Activated naive CD8-positive, alpha-beta T cell treated with anti-CD3 and anti-CD28 coated beads, Interleukin-2, amount 50 U/mL, for 24 hours (primary cell): ENCODE data around the gene MAP4K2.

Experiments
- ATAC-seq: fragments of 150-1000 bp; cut with Tn5 transposase; one replicate; pipeline ENCODE4 v1.10.0; 2021
- DNase-seq: peaks from one replicate; pipeline ENCODE4 v3.0.0; 2021
- H3K27ac Mint-ChIP-seq: one replicate; pipeline ENCODE4 v1.8.0; 2021; ENCODE audit warnings: mild to moderate bottlenecking, mixed read lengths
- H3K27me3 Mint-ChIP-seq: one replicate; pipeline ENCODE4 v1.8.0; 2021; ENCODE audit warnings: mixed read lengths
- H3K36me3 Mint-ChIP-seq: one replicate; pipeline ENCODE4 v1.8.0; 2021; ENCODE audit warnings: low read depth, mixed read lengths
- H3K4me1 Mint-ChIP-seq: one replicate; pipeline ENCODE4 v1.8.0; 2021; ENCODE audit warnings: mixed read lengths
- H3K4me3 Mint-ChIP-seq: one replicate; pipeline ENCODE4 v1.8.0; 2021; ENCODE audit warnings: mild to moderate bottlenecking, moderate library complexity, mixed read lengths
- H3K9me3 Mint-ChIP-seq: one replicate; pipeline ENCODE4 v1.8.0; 2021; ENCODE audit warnings: mixed read lengths

Gene MAP4K2

GRCh38 chr11:64794526-64794925 lies 8.5 kb downstream of the MAP4K2 start:
- Mint-ChIP-seq H3K36me3 (peaks cover 6% of the 10 kb centered on the region), H3K4me3 (no peak overlapping the region), H3K27me3 (no peaks in the 10 kb centered on the region), H3K4me1 (peaks cover 17% of the 10 kb centered on the region), H3K9me3 (no peaks in the 10 kb centered on the region), H3K27ac (no peak overlapping the region)
- ATAC-seq (no peak), DNase-seq (no peak)

GRCh38 chr11:64793271-64794160 lies 9.5 kb downstream of the MAP4K2 start:
- peak overlapping the region; percentile 56 for H3K27ac Mint-ChIP-seq
- peaks cover 12% of the 10 kb centered on the region for H3K4me1 Mint-ChIP-seq
- no peaks in the 10 kb centered on the region for H3K27me3 Mint-ChIP-seq
- H3K4me3 Mint-ChIP-seq: no peak overlapping the region
- DNase-seq (no peak), ATAC-seq (no peak)
- H3K9me3 Mint-ChIP-seq: no peaks in the 10 kb centered on the region
- H3K36me3 Mint-ChIP-seq: peaks cover 1% of the 10 kb centered on the region

GRCh38 chr11:64792482-64792881 lies 10.5 kb downstream of the MAP4K2 start:
- DNase-seq (no peak), ATAC-seq (no peak)
- Mint-ChIP-seq H3K4me1 (peaks cover 13% of the 10 kb centered on the region), H3K27ac (no peak overlapping the region), H3K36me3 (peaks cover 1% of the 10 kb centered on the region), H3K27me3 (no peaks in the 10 kb centered on the region), H3K9me3 (no peaks in the 10 kb centered on the region), H3K4me3 (no peak overlapping the region)

GRCh38 chr11:64791781-64792291 lies 11.2 kb downstream of the MAP4K2 start:
- peaks cover 13% of the 10 kb centered on the region for H3K4me1 Mint-ChIP-seq
- no peak for ATAC-seq
- H3K4me3 Mint-ChIP-seq: no peak overlapping the region
- no peak for DNase-seq
- peaks cover 1% of the 10 kb centered on the region for H3K36me3 Mint-ChIP-seq
- H3K27ac Mint-ChIP-seq: no peak overlapping the region
- H3K9me3 Mint-ChIP-seq: no peaks in the 10 kb centered on the region
- H3K27me3 Mint-ChIP-seq: no peaks in the 10 kb centered on the region

GRCh38 chr11:64790205-64791095 lies 12.6 kb downstream of the MAP4K2 start:
- Mint-ChIP-seq H3K36me3 (no peaks in the 10 kb centered on the region), H3K4me3 (no peak overlapping the region)

GRCh38 chr11:64789331-64790204 lies 13.4 kb downstream of the MAP4K2 start:
- no peak overlapping the region for H3K27ac Mint-ChIP-seq
- no peak for DNase-seq

More at GRCh38 chr11:64790205-64791095, 12.6 kb downstream of the MAP4K2 start:
- no peaks in the 10 kb centered on the region for H3K9me3 Mint-ChIP-seq
- ATAC-seq (no peak), DNase-seq (no peak)
- H3K4me1 Mint-ChIP-seq: peaks cover 11% of the 10 kb centered on the region
- no peak overlapping the region for H3K27ac Mint-ChIP-seq
- no peaks in the 10 kb centered on the region for H3K27me3 Mint-ChIP-seq

GRCh38 chr11:64788321-64789215 lies 14.4 kb downstream of the MAP4K2 start:
- Mint-ChIP-seq H3K9me3 (no peaks in the 10 kb centered on the region), H3K4me3 (no peak overlapping the region), H3K27me3 (no peaks in the 10 kb centered on the region), H3K27ac (no peak overlapping the region), H3K4me1 (peaks cover 4% of the 10 kb centered on the region), H3K36me3 (peaks cover 2% of the 10 kb centered on the region)
- ATAC-seq (no peak), DNase-seq (no peak)

More at GRCh38 chr11:64789331-64790204, 13.4 kb downstream of the MAP4K2 start:
- Mint-ChIP-seq H3K27me3 (no peaks in the 10 kb centered on the region), H3K4me1 (peaks cover 9% of the 10 kb centered on the region), H3K36me3 (peaks cover 2% of the 10 kb centered on the region), H3K9me3 (no peaks in the 10 kb centered on the region), H3K4me3 (no peak overlapping the region)
- ATAC-seq: no peak

GRCh38 chr11:64787526-64788320 lies 15.3 kb downstream of the MAP4K2 start:
- DNase-seq (peak; percentile 70), ATAC-seq (peak; percentile 51)
- Mint-ChIP-seq H3K36me3 (peaks cover 2% of the 10 kb centered on the region), H3K27me3 (no peaks in the 10 kb centered on the region), H3K4me3 (no peak overlapping the region), H3K9me3 (no peaks in the 10 kb centered on the region), H3K27ac (peak overlapping the region; percentile 59), H3K4me1 (peaks cover 4% of the 10 kb centered on the region)

GRCh38 chr11:64786308-64786707 lies 16.7 kb downstream of the MAP4K2 start:
- ATAC-seq: no peak

GRCh38 chr11:64784813-64785581 lies 18.0 kb downstream of the MAP4K2 start:
- DNase-seq: no peak
- no peak overlapping the region for H3K27ac Mint-ChIP-seq
- peaks cover 11% of the 10 kb centered on the region for H3K4me1 Mint-ChIP-seq
- no peak for ATAC-seq
- H3K36me3 Mint-ChIP-seq: peaks cover 2% of the 10 kb centered on the region
- no peaks in the 10 kb centered on the region for H3K9me3 Mint-ChIP-seq
- H3K27me3 Mint-ChIP-seq: no peaks in the 10 kb centered on the region
- H3K4me3 Mint-ChIP-seq: no peak overlapping the region

More at GRCh38 chr11:64786308-64786707, 16.7 kb downstream of the MAP4K2 start:
- H3K4me3 Mint-ChIP-seq: no peak overlapping the region
- H3K27ac Mint-ChIP-seq: no peak overlapping the region
- H3K4me1 Mint-ChIP-seq: peaks cover 4% of the 10 kb centered on the region
- H3K9me3 Mint-ChIP-seq: no peaks in the 10 kb centered on the region
- DNase-seq: no peak
- H3K36me3 Mint-ChIP-seq: peaks cover 2% of the 10 kb centered on the region
- no peaks in the 10 kb centered on the region for H3K27me3 Mint-ChIP-seq

GRCh38 chr11:64778473-64779298 lies 24.3 kb downstream of the MAP4K2 start, which contains the start of gene SF1:
SF1 (minus strand) TSS chr11:64778542; CDS start chr11:64778392, 150 bp downstream.
- ATAC-seq (peak; percentile 94), DNase-seq (peak; percentile 98)
- H3K9me3 Mint-ChIP-seq: no peaks in the 10 kb centered on the region
- H3K27ac Mint-ChIP-seq: peak within 1 kb of the TSS; percentile 98
- peaks cover 42% of the 10 kb centered on the region for H3K36me3 Mint-ChIP-seq
- H3K4me1 Mint-ChIP-seq: peaks cover 59% of the 10 kb centered on the region
- H3K4me3 Mint-ChIP-seq: peak within 1 kb of the TSS; percentile 92
- peaks cover 3% of the 10 kb centered on the region for H3K27me3 Mint-ChIP-seq
